A172 (cell line): ENCODE measurements around the gene AK3. TPM values are rescaled to one million over a fixed set of nuclear protein-coding genes. Genes with fewer than 3 reads are reported as not detected.

Experiments used
- DNase-seq: peaks from one replicate; pipeline ENCODE4 v3.0.0-alpha.2; 2015; ENCODE audit warnings: low spot score
- total RNA-seq: library from RNA; depleted of rRNA; stranded (reverse); fragments of >200 nt; shearing (Covaris generic); gene quantifications from 2 replicates; pipeline ENCODE4 v1.2.3, GENCODE V29; 2014

Gene AK3
- total RNA-seq, 1 experiment from 2014 or later, result 41.8 TPM

DNA sequence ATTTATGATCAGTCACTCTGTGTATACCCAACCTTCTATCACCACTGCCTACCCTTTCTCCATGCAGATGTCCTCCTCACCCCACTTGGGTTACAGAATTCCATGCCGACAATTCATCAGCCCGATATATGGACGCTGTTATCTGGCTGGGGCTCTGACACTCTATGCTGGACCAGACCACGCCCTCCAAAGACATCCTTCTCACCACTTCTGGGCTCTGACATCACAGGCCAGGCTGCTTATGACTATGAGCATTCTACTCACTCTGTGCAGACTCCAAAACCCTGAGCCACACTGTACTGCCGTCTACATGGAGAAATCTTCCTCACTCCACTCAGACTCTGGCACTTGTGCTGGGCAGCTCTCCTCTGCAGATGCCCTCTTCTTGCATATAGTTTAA is 7.6 kb upstream of the AK3 start:
- no peak for DNase-seq

DNA sequence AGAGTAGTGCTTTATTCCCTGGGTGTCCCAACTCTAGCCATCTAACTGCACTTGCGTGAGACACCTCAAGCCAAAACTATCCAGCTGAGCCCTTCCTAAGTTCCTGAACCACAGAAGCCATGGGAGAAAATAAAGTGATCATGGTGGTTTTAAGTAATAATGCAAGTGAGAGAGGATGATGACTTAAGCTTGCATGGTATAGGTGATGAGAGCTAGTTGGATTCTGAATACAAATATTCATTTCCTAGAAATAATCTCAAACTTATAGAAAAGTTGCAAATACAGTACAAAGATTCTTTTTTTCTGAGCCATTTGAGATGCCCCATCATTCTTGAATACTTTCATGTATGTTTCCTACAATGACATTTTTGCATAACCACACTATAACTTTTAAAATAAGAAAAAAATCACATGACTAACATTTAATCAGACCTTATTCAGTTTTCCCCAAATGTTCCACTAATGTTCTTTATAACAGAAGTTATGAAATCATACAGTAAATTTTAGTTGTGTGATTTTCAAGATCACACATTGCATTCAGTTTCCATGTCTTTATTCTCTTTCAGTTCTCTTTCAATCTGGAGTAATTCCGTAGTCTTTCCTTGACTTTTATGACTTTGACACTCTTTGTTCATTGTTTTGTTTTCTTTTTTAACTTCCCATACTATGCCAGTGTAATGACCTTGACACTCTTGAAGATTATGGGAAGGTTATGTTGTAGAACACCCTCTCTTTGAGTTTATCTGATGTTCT is 5.5 kb upstream of the AK3 start:
- DNase-seq, result no peak

- no peak for DNase-seq
These were observed 2.3 kb upstream of the AK3 start for GRCh38 chr9:4743131-4743875.

DNA sequence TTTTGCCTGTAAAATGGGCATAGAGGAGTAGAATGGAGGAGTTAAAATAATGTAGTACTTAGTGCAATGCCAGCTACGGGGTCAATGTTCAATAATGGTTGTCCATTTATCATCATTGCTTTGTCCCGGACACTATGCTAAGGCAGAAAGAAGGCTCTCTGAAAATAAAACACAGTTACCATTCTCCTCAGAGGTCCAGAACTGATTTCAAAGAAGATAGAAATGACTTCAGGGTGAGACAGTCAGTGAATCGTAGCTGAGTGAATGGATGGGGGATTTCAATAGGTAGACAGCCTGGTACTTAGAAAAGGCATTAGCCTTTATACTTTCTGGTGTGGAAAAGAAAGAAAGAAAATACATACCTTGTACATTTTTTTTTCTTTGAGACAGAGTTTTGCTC is 1.2 kb upstream of the AK3 start:
- no peak for DNase-seq

- no peak for DNase-seq
These were observed 525 bp upstream of the AK3 start for GRCh38 chr9:4741365-4742089.

GRCh38 chr9:4740388-4740637 is 689 bp downstream of the AK3 start:
- DNase-seq, result no peak

DNA sequence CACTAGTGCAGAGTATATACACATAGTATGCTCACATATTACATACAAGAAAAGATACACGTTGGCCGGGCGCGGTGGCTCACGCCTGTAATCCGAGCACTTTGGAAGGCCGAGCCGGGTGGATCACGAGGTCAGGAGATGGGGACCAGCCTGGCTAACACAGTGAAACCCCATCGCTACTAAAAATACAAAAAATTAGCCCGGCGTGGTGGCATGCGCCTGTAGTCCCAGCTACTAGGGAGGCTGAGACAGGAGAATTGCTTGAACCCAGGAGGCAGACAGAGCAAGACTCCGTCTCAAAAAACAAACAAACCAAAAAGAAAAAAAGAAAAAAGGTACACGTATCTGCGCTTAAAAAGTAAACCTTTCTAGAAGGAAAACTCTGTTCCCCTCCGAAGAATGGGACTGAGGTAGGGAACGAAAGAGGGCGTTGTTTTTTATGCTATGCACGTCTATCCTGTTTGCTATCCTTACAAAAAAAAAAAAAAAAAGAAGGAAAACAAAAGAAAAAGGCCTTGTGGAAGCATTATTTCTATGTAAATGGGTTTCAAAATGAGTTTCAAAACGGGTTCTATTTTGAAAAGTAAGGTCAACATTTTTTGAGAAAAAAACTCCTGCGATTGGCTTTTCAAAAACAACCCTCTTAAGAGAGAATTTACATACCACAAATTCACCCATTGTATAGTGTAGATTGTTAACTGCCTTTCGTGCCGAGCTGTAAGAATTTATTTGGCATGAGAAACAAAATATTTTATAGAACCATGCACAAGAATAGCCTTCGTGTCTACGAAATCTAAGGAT is 1.2 kb downstream of the AK3 start:
- DNase-seq, result no peak

DNA sequence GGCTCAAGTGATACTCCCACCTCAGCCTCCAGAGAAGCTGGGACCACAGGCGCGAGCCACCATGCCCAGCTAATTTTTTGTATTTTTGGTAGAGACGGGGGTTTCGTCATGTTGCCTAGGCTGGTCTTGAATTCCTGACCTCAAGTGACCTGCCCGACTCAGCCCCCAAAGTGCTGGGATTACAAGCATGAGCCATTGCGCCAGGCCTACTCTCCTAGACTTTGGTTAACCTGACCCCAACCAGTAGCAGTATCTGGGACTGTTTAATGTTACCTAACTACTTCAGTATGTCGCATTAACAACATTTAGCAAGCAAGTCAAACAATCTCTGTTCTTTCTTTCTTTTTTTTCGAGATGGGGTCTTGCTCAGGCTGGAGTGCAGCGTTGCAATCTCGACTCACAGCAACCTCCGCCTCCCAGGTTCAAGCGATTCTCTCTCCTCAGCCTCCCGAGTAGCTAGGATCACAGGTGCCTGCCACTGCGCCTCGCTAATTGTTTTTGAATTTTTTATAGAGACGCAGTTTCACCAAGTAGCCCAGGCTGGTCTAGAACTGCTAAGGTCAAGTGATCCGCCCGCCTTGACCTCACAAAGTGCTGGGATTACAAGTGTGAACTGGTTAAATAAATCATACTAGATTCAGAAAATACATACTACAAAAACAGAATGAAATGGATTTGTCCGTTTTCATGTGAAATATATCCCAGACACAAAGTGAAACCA is 2.0 kb downstream of the AK3 start:
- no peak for DNase-seq

DNA sequence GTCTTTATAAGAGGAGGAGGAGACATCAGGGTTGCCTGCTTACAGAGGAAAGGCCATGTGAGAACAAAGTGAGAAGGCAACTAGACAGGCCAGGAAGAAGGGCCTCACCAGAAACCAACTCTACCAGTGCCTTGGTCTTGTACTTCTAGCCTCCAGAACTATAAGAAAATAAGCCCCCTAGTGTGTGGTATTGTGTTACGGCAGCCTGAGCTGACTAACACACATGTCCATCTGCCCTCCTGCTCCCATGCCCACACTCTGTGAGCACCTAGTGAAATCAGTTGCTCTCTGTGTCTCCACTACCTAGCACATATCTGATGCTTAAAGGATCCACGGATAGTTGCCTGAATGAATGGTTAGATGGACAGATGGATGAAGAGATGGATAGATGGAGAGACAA is 6.9 kb downstream of the AK3 start:
- DNase-seq, result no peak

DNA sequence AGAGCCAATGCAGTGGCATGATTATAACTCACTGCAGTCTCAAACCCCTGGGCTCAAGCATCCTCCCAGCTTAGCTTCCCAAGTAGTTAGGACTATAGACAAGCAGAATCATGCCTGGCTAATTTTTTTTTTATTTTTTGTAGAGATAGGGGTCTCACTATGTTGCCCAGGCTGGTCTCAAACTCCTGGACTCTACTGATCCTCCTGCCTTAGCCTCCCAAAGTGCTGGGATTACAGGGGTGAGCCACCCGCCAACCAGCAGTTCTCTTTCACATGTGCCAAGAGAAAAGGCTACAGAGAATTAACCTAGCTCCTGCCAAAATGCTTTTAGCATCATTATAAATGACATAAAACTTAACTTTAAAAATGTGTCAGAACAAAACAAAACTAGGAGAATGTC is 8.1 kb downstream of the AK3 start:
- DNase-seq, result no peak

GRCh38 chr9:4727593-4727992 is 13.4 kb downstream of the AK3 start:
- DNase-seq, result no peak

GRCh38 chr9:4725706-4726442 is 15.1 kb downstream of the AK3 start:
- DNase-seq, result no peak

DNA sequence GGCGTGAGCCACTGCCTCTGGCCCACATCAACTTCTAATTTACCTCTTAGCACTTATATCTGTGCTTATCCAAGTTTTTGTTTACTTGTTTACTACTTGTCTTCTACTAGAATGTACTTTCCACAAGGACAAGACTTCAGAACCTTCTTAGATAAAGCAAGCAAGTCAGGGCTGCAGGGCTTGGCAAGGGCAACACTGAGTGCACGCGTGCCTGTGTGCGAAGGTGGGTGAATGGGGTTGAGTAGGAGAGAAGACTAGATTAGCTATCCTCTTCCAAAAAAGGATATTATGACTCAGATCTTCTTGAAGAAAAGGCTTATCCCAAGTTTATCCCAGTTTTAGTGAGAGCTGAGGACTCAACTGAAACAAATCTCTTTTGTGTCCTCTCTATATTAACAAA is 19.3 kb downstream of the AK3 start:
- DNase-seq, result no peak

DNA sequence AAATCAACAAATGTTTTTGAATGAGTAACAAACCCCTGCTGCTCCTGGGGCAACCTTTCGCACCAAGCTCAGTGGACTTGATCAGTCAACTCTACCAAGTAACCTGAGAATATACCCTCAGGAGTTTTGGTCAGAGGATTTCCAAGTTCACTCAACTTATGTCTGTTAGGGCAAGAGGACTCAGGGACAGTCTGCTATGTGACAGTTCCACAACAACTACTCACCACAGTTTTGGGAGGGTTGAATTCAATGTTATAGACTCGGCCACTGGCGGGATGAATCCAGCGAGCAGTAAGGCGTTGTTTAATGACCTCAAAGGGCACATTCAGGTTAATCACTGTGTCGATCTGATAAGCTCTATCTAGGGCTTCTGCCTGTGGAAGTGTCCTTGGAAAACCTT is 22.1 kb downstream of the AK3 start:
- DNase-seq, result no peak

GRCh38 chr9:4717815-4718214 is 23.2 kb downstream of the AK3 start:
- no peak for DNase-seq

- DNase-seq, result no peak
These were observed 24.8 kb downstream of the AK3 start for GRCh38 chr9:4716163-4716562.

GRCh38 chr9:4714266-4715016 is 26.6 kb downstream of the AK3 start:
- no peak for DNase-seq

DNA sequence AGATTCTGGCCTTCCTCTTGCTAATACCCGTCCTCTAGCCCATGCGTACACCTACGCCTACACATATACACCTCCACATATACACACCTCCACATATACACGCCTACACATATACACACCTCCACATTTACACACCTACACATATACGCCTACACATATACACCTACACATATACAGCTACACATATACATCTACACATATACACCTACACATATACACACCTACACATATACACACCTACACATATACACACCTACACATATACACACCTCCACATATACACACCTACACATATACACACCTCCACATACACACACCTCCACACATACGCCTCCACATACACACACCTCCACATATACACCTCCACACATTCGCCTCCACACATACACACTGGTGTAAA is 27.2 kb downstream of the AK3 start:
- no peak for DNase-seq

DNA sequence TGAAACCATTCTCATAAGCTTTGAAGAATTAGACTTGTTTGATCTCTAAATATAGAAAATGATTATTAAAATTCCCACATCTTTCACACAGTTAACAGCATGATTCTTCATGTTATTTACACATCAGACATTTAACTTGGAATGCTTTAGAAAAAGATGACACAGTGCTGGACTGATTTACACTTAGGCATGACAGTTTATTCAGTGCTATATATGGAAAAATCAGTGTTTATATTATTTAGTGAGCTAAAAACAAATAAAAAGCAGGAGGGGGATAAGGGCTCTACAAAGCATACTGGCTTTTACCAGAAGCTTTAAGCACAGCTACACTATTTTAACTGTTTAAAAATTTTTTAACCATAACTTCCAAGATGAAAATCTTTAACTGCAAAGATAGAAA is 31.6 kb downstream of the AK3 start:
- no peak for DNase-seq

- DNase-seq, result no peak
These were observed 33.9 kb downstream of the AK3 start for GRCh38 chr9:4706971-4707622.
